T-helper 17 cell (primary cell): ENCODE data around the gene ALMS1. TPM values are rescaled to one million over a fixed set of nuclear protein-coding genes. Genes with fewer than 3 reads are reported as not detected.
"Not testable (repeated sequence)": the region's sequence is repeated elsewhere in the genome, so short reads cannot be mapped to it uniquely, and the experiment has no call there.

Experiments
- ATAC-seq: fragments of 150-1000 bp; cut with Tn5 transposase; 2 replicates; pipeline ENCODE4 v1.10.0; 2021; ENCODE audit warnings: mild to moderate bottlenecking, moderate library complexity
- DNase-seq, 3 donors: peaks; one replicate each; pipeline versions ENCODE4 v3.0.0 to v3.0.0-alpha.2; 2020 to 2021
- H3K9me3 ChIP-seq: one replicate; pipeline ENCODE4 v1.7.0; 2013; ENCODE audit warnings: low read length, mild to moderate bottlenecking; ENCODE audit not compliant: control insufficient read depth, poor library complexity, severe bottlenecking
- H3K27ac Mint-ChIP-seq: one replicate; pipeline ENCODE4 v1.8.0; 2022; ENCODE audit warnings: mild to moderate bottlenecking, moderate library complexity, mixed read lengths
- H3K27me3 Mint-ChIP-seq: one replicate; pipeline ENCODE4 v1.8.0; 2022; ENCODE audit warnings: mixed read lengths
- H3K36me3 Mint-ChIP-seq: one replicate; pipeline ENCODE4 v1.8.0; 2022; ENCODE audit warnings: low read depth, mixed read lengths
- H3K4me1 Mint-ChIP-seq: one replicate; pipeline ENCODE4 v1.8.0; 2022; ENCODE audit warnings: mild to moderate bottlenecking, mixed read lengths
- H3K4me3 Mint-ChIP-seq: one replicate; pipeline ENCODE4 v1.8.0; 2022; ENCODE audit warnings: mild to moderate bottlenecking, moderate library complexity, mixed read lengths
- total RNA-seq, 4 donors: library from RNA in 2 of 4; stranded (reverse) in 2 of 4; gene quantifications; one replicate each; pipeline ENCODE4 v1.2.3 and lab custom pipeline; 2022 to 2026

ALMS1 gene
- total RNA-seq, 2 donors from 2014 or later = 22.3 to 26.6 TPM

- H3K4me3 Mint-ChIP-seq, ATAC-seq: not testable (repeated sequence)
Observed at GRCh38 chr2:73624625-73625024, 239.0 kb downstream of the ALMS1 start.

GRCh38 chr2:73626237-73626636 is 240.6 kb downstream of the ALMS1 start:
- not testable (repeated sequence) for H3K27me3 Mint-ChIP-seq, DNase-seq, H3K4me1 Mint-ChIP-seq, H3K27ac Mint-ChIP-seq, H3K36me3 Mint-ChIP-seq, H3K4me3 Mint-ChIP-seq, H3K9me3 ChIP-seq, ATAC-seq

More at GRCh38 chr2:73624625-73625024, 239.0 kb downstream of the ALMS1 start:
- not testable (repeated sequence) for H3K27me3 Mint-ChIP-seq, H3K36me3 Mint-ChIP-seq, H3K9me3 ChIP-seq, H3K27ac Mint-ChIP-seq, H3K4me1 Mint-ChIP-seq, DNase-seq

GRCh38 chr2:73628493-73628892 is 242.9 kb downstream of the ALMS1 start:
- H3K9me3 ChIP-seq, H3K4me1 Mint-ChIP-seq, ATAC-seq, DNase-seq, H3K27me3 Mint-ChIP-seq, H3K4me3 Mint-ChIP-seq, H3K27ac Mint-ChIP-seq, H3K36me3 Mint-ChIP-seq: not testable (repeated sequence)

- peak; percentile 80 for ATAC-seq
- H3K27me3 Mint-ChIP-seq, DNase-seq: not testable (repeated sequence)
Observed at GRCh38 chr2:73630662-73631266, 245.1 kb downstream of the ALMS1 start.

GRCh38 chr2:73636977-73637376 is 251.3 kb downstream of the ALMS1 start:
- peaks cover 17% of the 10 kb centered on the region for H3K27me3 Mint-ChIP-seq
- not testable (repeated sequence) for DNase-seq, H3K9me3 ChIP-seq, H3K36me3 Mint-ChIP-seq, H3K4me3 Mint-ChIP-seq, H3K27ac Mint-ChIP-seq, H3K4me1 Mint-ChIP-seq, ATAC-seq

More at GRCh38 chr2:73630662-73631266, 245.1 kb downstream of the ALMS1 start:
- H3K4me1 Mint-ChIP-seq, H3K36me3 Mint-ChIP-seq, H3K27ac Mint-ChIP-seq, H3K9me3 ChIP-seq, H3K4me3 Mint-ChIP-seq: not testable (repeated sequence)

GRCh38 chr2:73638429-73638828 is 252.8 kb downstream of the ALMS1 start:
- peaks cover 22% of the 10 kb centered on the region for H3K27me3 Mint-ChIP-seq
- ATAC-seq = no peak
- no peak for DNase-seq
- H3K4me3 Mint-ChIP-seq = no peak overlapping the region
- no peaks in the 10 kb centered on the region for H3K4me1 Mint-ChIP-seq
- H3K27ac Mint-ChIP-seq = no peak overlapping the region
- no peaks in the 10 kb centered on the region for H3K36me3 Mint-ChIP-seq
- H3K9me3 ChIP-seq = no peaks in the 10 kb centered on the region

- no peak for DNase-seq
Observed at GRCh38 chr2:73640511-73640911, 254.9 kb downstream of the ALMS1 start.

GRCh38 chr2:73640946-73641766 is 255.5 kb downstream of the ALMS1 start:
- H3K27me3 Mint-ChIP-seq = peaks cover 42% of the 10 kb centered on the region
- no peak for ATAC-seq
- H3K9me3 ChIP-seq = no peaks in the 10 kb centered on the region

More at GRCh38 chr2:73640511-73640911, 254.9 kb downstream of the ALMS1 start:
- no peaks in the 10 kb centered on the region for H3K9me3 ChIP-seq
- Mint-ChIP-seq H3K27me3 (peaks cover 36% of the 10 kb centered on the region), H3K27ac (no peak overlapping the region), H3K36me3 (no peaks in the 10 kb centered on the region), H3K4me3 (no peak overlapping the region), H3K4me1 (no peaks in the 10 kb centered on the region)
- no peak for ATAC-seq

GRCh38 chr2:73641767-73642062 is 256.1 kb downstream of the ALMS1 start:
- H3K4me3 Mint-ChIP-seq = no peak overlapping the region
- no peaks in the 10 kb centered on the region for H3K9me3 ChIP-seq
- DNase-seq (no peak), ATAC-seq (no peak)
- H3K4me1 Mint-ChIP-seq = no peaks in the 10 kb centered on the region
- H3K27ac Mint-ChIP-seq = no peak overlapping the region
- H3K36me3 Mint-ChIP-seq = no peaks in the 10 kb centered on the region
- peaks cover 47% of the 10 kb centered on the region for H3K27me3 Mint-ChIP-seq

More at GRCh38 chr2:73640946-73641766, 255.5 kb downstream of the ALMS1 start:
- H3K4me1 Mint-ChIP-seq = no peaks in the 10 kb centered on the region
- H3K36me3 Mint-ChIP-seq = no peaks in the 10 kb centered on the region
- DNase-seq = no peak
- H3K27ac Mint-ChIP-seq = no peak overlapping the region
- no peak overlapping the region for H3K4me3 Mint-ChIP-seq

- H3K4me1 Mint-ChIP-seq = no peaks in the 10 kb centered on the region
- ATAC-seq (no peak), DNase-seq (no peak)
- H3K36me3 Mint-ChIP-seq = no peaks in the 10 kb centered on the region
- no peak within 1 kb of the TSS for H3K27ac Mint-ChIP-seq
- H3K9me3 ChIP-seq = no peaks in the 10 kb centered on the region
- H3K27me3 Mint-ChIP-seq = peaks cover 47% of the 10 kb centered on the region
- H3K4me3 Mint-ChIP-seq = no peak within 1 kb of the TSS
Observed at GRCh38 chr2:73642338-73643018, 256.8 kb downstream of the ALMS1 start, which contains the start of gene NAT8. TSS of gene NAT8 (minus strand) at chr2:73642422. CDS start at chr2:73641628, 794 bp downstream.

GRCh38 chr2:73647690-73648089 is 262.1 kb downstream of the ALMS1 start:
- ATAC-seq, H3K4me1 Mint-ChIP-seq, H3K36me3 Mint-ChIP-seq, H3K27ac Mint-ChIP-seq, DNase-seq, H3K9me3 ChIP-seq, H3K4me3 Mint-ChIP-seq: not testable (repeated sequence)
- peaks cover 29% of the 10 kb centered on the region for H3K27me3 Mint-ChIP-seq

- Mint-ChIP-seq H3K27me3 (no peaks in the 10 kb centered on the region), H3K27ac (no peak overlapping the region), H3K4me3 (no peak overlapping the region), H3K36me3 (no peaks in the 10 kb centered on the region), H3K4me1 (no peaks in the 10 kb centered on the region)
- no peak for DNase-seq
- ATAC-seq = no peak
- H3K9me3 ChIP-seq = no peaks in the 10 kb centered on the region
Observed at GRCh38 chr2:73651591-73652230, 266.1 kb downstream of the ALMS1 start.

- no peaks in the 10 kb centered on the region for H3K9me3 ChIP-seq
- no peak overlapping the region for H3K4me3 Mint-ChIP-seq
- no peaks in the 10 kb centered on the region for H3K36me3 Mint-ChIP-seq
- no peaks in the 10 kb centered on the region for H3K4me1 Mint-ChIP-seq
- DNase-seq (no peak), ATAC-seq (no peak)
- H3K27ac Mint-ChIP-seq = no peak overlapping the region
- H3K27me3 Mint-ChIP-seq = no peaks in the 10 kb centered on the region
Observed at GRCh38 chr2:73652348-73652747, 266.7 kb downstream of the ALMS1 start.
